ENCODE measurements around the gene TSHZ1.

The TSHZ1 gene

GRCh38 chr18:75279381-75279780 is 68.8 kb downstream of the TSHZ1 start:
- no peak for DNase-seq

- DNase-seq = no peak
These were observed 70.1 kb downstream of the TSHZ1 start for GRCh38 chr18:75280427-75281280.

- DNase-seq = no peak
These were observed 72.1 kb downstream of the TSHZ1 start for GRCh38 chr18:75282746-75283145.

GRCh38 chr18:75283731-75284130 is 73.1 kb downstream of the TSHZ1 start:
- DNase-seq = no peak

GRCh38 chr18:75284566-75284965 is 74.0 kb downstream of the TSHZ1 start:
- no peak for DNase-seq

- DNase-seq = no peak
These were observed 75.3 kb downstream of the TSHZ1 start for GRCh38 chr18:75285876-75286275.

GRCh38 chr18:75287006-75287405 is 76.4 kb downstream of the TSHZ1 start:
- DNase-seq = no peak

- DNase-seq = no peak
These were observed 77.1 kb downstream of the TSHZ1 start for GRCh38 chr18:75287700-75288099.

- no peak for DNase-seq
These were observed 79.2 kb downstream of the TSHZ1 start for GRCh38 chr18:75289761-75290160.

- no peak for DNase-seq
These were observed 80.3 kb downstream of the TSHZ1 start for GRCh38 chr18:75290737-75291358.

GRCh38 chr18:75291460-75291859 is 80.9 kb downstream of the TSHZ1 start:
- DNase-seq = no peak

GRCh38 chr18:75293591-75293990 is 83.0 kb downstream of the TSHZ1 start:
- DNase-seq = no peak

- no peak for DNase-seq
These were observed 87.1 kb downstream of the TSHZ1 start for GRCh38 chr18:75297731-75298130.

- no peak for DNase-seq
These were observed 94.3 kb downstream of the TSHZ1 start for GRCh38 chr18:75304678-75305557.

GRCh38 chr18:75305984-75306383 is 95.4 kb downstream of the TSHZ1 start:
- no peak for DNase-seq

- DNase-seq = no peak
These were observed 96.9 kb downstream of the TSHZ1 start for GRCh38 chr18:75307530-75307929.

GRCh38 chr18:75309564-75309963 is 99.0 kb downstream of the TSHZ1 start:
- DNase-seq = no peak

- DNase-seq = no peak
These were observed 103.5 kb downstream of the TSHZ1 start for GRCh38 chr18:75314117-75314516.

GRCh38 chr18:75314606-75315005 is 104.0 kb downstream of the TSHZ1 start:
- no peak for DNase-seq

GRCh38 chr18:75316223-75316622 is 105.6 kb downstream of the TSHZ1 start:
- DNase-seq = no peak

GRCh38 chr18:75316826-75317225 is 106.2 kb downstream of the TSHZ1 start:
- DNase-seq = no peak

- no peak for DNase-seq
These were observed 106.7 kb downstream of the TSHZ1 start for GRCh38 chr18:75317300-75317699.

- DNase-seq = no peak
These were observed 107.1 kb downstream of the TSHZ1 start for GRCh38 chr18:75317703-75318102.

- no peak for DNase-seq
These were observed 109.3 kb downstream of the TSHZ1 start for GRCh38 chr18:75319905-75320304.

Data from activated CD4-positive, alpha-beta T cell treated with anti-CD3 and anti-CD28 coated beads for 1 hour (primary cell).